ENCODE results near the gene SMC6.

DNA sequence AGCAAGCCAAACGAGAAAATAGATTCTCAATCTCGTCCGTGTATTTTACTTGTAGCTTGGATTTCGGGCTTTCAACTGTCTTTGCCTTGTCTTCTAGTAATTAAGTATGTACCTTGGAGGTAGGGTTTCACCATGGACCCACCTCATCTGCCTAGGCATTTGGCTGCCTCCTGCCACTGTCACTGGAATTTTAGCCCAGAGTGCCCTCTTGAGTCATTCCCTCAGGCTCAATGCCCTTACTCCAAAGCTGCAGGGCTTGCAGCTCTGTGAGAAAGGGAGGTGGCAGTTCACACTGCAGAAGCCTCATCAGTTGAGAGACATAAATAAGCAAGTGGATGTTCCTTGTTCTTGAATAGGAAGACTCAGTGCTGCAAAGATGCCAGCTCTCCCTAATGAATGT is 123.5 kb downstream of the SMC6 start:
- TF ChIP-seq, protein P1, sequence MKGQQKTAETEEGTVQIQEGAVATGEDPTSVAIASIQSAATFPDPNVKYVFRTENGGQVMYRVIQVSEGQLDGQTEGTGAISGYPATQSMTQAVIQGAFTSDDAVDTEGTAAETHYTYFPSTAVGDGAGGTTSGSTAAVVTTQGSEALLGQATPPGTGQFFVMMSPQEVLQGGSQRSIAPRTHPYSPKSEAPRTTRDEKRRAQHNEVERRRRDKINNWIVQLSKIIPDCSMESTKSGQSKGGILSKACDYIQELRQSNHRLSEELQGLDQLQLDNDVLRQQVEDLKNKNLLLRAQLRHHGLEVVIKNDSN (IDR thresholded peaks at IDR 0.05; ENCODE audit: borderline replicate concordance, extremely low read length, insufficient read depth, low read depth, low read length): no peak
- no peak for TF ChIP-seq POLR2A (IDR thresholded peaks at IDR 0.05; ENCODE audit: low read depth, low read length)
- TF ChIP-seq CBX3 (IDR thresholded peaks at IDR 0.05; ENCODE audit: borderline replicate concordance, low read depth): no peak
- TF ChIP-seq CREB1 (IDR thresholded peaks at IDR 0.05; ENCODE audit: low read depth): no peak
- no peak for TF ChIP-seq SPI1 (IDR thresholded peaks at IDR 0.05; ENCODE audit: borderline replicate concordance, insufficient read depth, low read depth, low read length)
- no peak for TF ChIP-seq FOXK2 (IDR thresholded peaks at IDR 0.05)
